ENCODE measurements around the gene INHA.

Gene INHA

DNA sequence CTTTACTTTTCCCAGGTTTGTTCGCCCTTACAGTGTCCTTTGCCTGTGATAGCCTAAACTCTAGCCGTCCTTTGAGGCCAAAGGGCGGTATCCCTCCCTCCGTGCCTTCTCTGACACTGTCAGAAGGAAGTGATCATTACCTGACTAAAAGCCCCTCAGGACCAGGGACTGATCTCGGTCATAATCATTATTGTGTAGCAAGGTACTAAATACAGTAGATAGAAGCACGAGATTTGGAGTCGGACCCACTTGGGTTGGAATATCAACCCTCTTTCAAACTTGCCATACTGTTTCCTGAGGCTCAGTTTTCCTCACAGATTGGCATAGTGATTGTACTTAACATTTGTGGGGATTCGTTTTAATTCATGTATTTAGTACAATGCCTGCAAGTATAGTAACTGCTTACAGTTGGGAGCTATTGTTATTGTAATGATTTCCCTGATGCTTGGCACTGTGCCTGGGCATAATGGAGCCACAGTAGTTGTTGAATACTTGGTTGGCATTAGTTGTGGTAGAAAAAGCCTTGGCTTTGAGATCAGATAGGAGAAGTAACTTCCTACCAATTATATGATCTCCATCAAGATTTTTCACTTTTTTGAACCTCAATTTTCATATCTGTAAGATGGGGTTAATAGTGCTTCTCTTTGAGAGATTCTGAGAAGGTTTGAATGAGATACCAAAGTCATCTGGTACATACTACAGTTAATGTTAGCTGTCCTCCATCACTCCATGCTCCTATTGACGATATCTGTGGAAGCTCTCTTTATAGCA, 26.4 kb downstream of the INHA start:
- Histone ChIP-seq H3K4me1 (peaks cover 0 to 15% (median 6%) of the 10 kb centered on the region in 4 donors), H3K4me3 (peak overlapping the region; percentile 63 to 76), H3K36me3 (peaks cover 18 to 25% (median 21%) of the 10 kb centered on the region in 3 donors), H3K9me3 (no peaks in the 10 kb centered on the region), H3K27ac (peak overlapping the region; percentile 84 to 87), H3K27me3 (no peaks in the 10 kb centered on the region)
- TF ChIP-seq, protein P1, sequence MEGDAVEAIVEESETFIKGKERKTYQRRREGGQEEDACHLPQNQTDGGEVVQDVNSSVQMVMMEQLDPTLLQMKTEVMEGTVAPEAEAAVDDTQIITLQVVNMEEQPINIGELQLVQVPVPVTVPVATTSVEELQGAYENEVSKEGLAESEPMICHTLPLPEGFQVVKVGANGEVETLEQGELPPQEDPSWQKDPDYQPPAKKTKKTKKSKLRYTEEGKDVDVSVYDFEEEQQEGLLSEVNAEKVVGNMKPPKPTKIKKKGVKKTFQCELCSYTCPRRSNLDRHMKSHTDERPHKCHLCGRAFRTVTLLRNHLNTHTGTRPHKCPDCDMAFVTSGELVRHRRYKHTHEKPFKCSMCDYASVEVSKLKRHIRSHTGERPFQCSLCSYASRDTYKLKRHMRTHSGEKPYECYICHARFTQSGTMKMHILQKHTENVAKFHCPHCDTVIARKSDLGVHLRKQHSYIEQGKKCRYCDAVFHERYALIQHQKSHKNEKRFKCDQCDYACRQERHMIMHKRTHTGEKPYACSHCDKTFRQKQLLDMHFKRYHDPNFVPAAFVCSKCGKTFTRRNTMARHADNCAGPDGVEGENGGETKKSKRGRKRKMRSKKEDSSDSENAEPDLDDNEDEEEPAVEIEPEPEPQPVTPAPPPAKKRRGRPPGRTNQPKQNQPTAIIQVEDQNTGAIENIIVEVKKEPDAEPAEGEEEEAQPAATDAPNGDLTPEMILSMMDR (IDR thresholded peaks at IDR 0.05) = no peak
- intact Hi-C loops (cut with DNase I; ENCODE audit: low total_unique reads) = loop anchor here (5.0 kb wide), 1 partner anchor 46 kb away; no protein-coding TSS in a partner anchor
- DNase-seq = no peak

DNA sequence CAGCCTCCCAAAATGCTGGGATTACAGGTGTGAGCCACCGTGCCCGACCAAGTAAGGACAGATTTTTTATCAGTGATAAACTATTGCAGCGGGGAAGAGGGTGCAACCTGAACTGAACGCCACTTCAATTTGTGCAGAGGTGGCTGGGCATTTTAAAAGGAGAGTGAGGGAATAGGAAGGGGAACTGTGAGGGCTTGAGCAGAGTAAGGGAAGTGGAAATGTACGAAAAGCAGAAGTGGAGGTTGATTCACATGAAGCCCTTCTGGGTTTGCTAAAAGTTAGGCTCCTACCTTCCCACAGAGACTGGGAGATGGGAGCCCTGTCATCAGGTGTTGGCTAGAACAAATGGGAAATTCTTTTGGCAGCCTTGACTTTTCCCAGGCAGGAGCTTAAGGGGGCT, 31.7 kb downstream of the INHA start:
- no peak overlapping the region for H3K4me3 ChIP-seq
- H3K4me1 ChIP-seq = no peaks in the 10 kb centered on the region
- intact Hi-C loops (cut with DNase I; ENCODE audit: low total_unique reads) = no loop called here
- peaks cover 42 to 78% (median 66%) of the 10 kb centered on the region in 3 donors for H3K36me3 ChIP-seq
- H3K9me3 ChIP-seq = no peaks in the 10 kb centered on the region
- no peaks in the 10 kb centered on the region for H3K27me3 ChIP-seq
- no peak for DNase-seq
- H3K27ac ChIP-seq = no peak overlapping the region
- TF ChIP-seq, protein P1 (IDR thresholded peaks at IDR 0.05) = no peak

DNA sequence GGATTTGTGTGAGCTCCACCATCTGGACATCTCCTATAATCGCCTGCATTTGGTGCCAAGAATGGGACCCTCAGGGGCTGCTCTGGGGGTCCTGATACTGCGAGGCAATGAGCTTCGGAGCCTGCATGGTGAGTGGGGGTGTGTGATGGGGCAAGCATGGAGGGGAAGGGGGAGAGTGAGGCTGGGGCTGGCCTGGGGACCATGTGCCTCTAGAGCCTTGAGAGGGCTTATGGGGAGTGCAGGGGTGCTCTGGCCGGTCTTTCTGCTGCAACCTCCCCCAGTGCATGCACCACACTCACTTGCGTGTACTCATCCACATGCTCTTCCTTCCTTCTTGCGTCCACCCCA, 33.5 kb downstream of the INHA start:
- intact Hi-C loops (cut with DNase I; ENCODE audit: low total_unique reads) = no loop called here
- Histone ChIP-seq H3K27me3 (no peaks in the 10 kb centered on the region), H3K4me1 (no peaks in the 10 kb centered on the region), H3K36me3 (peaks cover 44 to 94% (median 73%) of the 10 kb centered on the region in 3 donors), H3K27ac (no peak overlapping the region), H3K9me3 (no peaks in the 10 kb centered on the region), H3K4me3 (no peak overlapping the region)
- no peak for DNase-seq
- TF ChIP-seq, protein P1 (IDR thresholded peaks at IDR 0.05) = no peak

DNA sequence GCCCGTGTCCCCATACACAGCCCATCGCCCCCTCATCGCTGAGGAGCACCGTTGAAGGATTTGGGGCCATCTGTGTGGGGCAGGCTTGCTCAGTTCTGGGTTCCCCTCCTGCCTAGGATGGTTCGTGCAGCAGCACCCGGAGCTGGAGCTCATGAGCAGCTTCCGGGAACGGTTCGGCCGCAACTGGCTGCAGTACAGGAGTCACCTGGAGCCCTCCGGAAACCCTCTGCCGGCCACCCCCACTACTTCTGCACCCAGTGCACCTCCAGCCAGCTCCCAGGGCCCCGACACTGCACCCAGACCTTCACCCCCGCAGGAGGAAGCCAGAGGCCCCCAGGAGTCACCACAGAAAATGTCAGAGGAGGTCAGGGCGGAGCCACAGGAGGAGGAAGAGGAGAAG, 35.8 kb downstream of the INHA start:
- intact Hi-C loops (cut with DNase I; ENCODE audit: low total_unique reads) = no loop called here
- no peaks in the 10 kb centered on the region for H3K9me3 ChIP-seq
- TF ChIP-seq, protein P1 (IDR thresholded peaks at IDR 0.05) = no peak
- no peaks in the 10 kb centered on the region for H3K27me3 ChIP-seq
- H3K36me3 ChIP-seq = peaks cover 26 to 98% (median 73%) of the 10 kb centered on the region in 3 donors
- H3K4me1 ChIP-seq = no peaks in the 10 kb centered on the region
- peak in 1 of 2 donors; percentile 60 for DNase-seq
- H3K27ac ChIP-seq = no peak overlapping the region
- no peak overlapping the region for H3K4me3 ChIP-seq

DNA sequence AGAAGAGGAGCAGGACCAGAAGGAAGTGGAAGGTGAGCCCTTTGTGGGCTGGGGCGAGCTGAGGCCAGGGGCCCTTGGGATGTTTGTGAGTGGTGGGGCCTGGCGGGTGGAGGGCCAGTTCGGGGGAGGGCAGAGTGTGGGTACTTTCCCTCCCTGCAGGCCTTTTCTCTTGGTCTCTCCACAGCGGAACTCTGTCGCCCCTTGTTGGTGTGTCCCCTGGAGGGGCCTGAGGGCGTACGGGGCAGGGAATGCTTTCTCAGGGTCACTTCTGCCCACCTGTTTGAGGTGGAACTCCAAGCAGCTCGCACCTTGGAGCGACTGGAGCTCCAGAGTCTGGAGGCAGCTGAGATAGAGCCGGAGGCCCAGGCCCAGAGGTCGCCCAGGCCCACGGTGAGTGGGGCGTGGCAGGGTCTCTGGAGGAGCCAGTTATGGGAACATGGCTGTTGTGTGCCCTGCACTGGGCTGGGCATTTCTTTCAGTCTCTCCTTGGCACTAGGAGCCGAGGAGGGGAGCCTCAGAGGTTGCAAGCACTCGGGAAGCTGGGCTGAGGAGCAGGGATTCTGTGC, 36.4 kb downstream of the INHA start:
- H3K27ac ChIP-seq = peak overlapping the region in 1 of 2 donors; percentile 59
- peaks cover 26 to 95% (median 70%) of the 10 kb centered on the region in 3 donors for H3K36me3 ChIP-seq
- intact Hi-C loops (cut with DNase I; ENCODE audit: low total_unique reads) = no loop called here
- no peak for DNase-seq
- no peaks in the 10 kb centered on the region for H3K9me3 ChIP-seq
- TF ChIP-seq, protein P1 (IDR thresholded peaks at IDR 0.05) = no peak
- no peaks in the 10 kb centered on the region for H3K4me1 ChIP-seq
- no peak overlapping the region for H3K4me3 ChIP-seq
- H3K27me3 ChIP-seq = no peaks in the 10 kb centered on the region
